Measurements from ENCODE around the gene SPTBN5. TPM values are rescaled to one million over a fixed set of nuclear protein-coding genes. Genes with fewer than 3 reads are reported as not detected.

Gene SPTBN5
- total RNA-seq, 2 experiments from 2014 or later: 0.03 to 0.17 TPM

DNA sequence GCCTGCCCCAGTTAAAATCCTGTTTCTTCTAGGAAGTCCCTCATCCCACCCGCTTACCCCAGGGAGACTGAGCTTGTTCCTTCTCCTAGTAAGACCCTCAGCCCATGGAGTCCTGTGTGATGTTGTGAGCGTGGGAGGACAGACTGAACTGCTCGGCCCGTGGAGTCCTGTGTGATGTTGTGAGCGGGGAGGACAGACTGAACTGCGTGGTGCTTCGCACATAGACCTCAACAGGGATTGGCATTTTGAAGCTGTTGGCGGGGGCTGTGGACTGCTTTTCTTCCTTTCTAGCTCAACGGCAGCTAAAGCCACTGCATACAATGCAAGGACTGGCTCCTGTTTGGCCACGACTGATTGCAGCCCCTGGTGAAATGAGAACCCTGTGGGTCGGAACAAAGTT, 1.6 kb upstream of the SPTBN5 start:
- Histone ChIP-seq H2AFZ (ENCODE audit: low read length) (no peak overlapping the region), H3K4me3 (ENCODE audit: low read depth, low read length, poor library complexity, severe bottlenecking) (no peak overlapping the region)
- POLR2A ChIA-PET: no interaction called here

DNA sequence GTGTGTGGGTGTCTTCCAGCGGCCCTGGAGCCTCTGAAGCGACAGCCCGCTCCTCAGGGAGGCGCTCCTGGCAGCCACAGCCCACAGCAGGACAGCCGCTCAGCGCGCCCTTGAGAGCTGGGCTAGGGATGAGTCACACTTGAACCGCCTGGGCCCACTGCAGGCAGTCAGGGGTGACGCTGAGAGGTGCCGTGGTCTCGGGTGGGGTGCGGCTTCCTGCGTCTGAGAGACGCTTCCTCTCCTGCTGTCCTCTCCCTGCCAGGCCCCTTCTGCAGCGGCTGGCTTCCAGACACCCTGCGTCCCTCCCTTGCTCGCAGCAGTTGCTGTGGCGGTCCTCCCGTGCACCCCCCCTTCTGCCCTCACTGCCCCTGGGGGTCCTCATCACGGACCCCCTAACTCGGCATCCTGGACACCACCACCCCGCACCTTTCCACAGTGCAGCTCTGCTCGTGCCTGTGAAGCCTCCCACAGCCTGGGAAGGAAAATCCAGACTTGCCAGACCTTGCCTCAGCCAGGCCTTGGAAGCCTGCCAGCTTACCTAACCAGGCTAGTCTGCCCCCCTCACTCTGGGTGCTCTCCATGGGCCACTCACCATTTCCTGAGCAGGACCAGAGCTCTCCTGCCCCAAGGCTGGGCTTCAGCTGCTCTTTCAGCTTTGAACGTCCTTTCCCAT, 1.1 kb upstream of the SPTBN5 start:
- H3K4me3 ChIP-seq (ENCODE audit: low read depth, low read length, poor library complexity, severe bottlenecking): no peak overlapping the region

More for the DNA sequence above, 1.6 kb upstream of the SPTBN5 start:
- Histone ChIP-seq H4K20me1 (ENCODE audit: insufficient read depth, low read length) (no peaks in the 10 kb centered on the region), H3K4me1 (ENCODE audit: insufficient read depth, low read length, poor library complexity, severe bottlenecking) (no peaks in the 10 kb centered on the region), H3K9me2 (ENCODE audit: insufficient read depth, low read length) (no peaks in the 10 kb centered on the region), H3K79me2 (ENCODE audit: insufficient read depth, low read depth, low read length) (no peaks in the 10 kb centered on the region), H3K9me3 (ENCODE audit: low read length) (no peaks in the 10 kb centered on the region), H3K36me3 (ENCODE audit: insufficient read depth, low read length) (peaks cover 10% of the 10 kb centered on the region; the same call in 1 of the 2 replicates), H3K4me2 (ENCODE audit: low read length) (no peak overlapping the region), H3K27ac (ENCODE audit: low read depth, low read length, poor library complexity, severe bottlenecking) (no peak overlapping the region)
- no peak for DNase-seq (ENCODE audit: low spot score)
- no TSS peak for BruUV-seq (replicated peaks)
- CTCF ChIA-PET (ENCODE audit: unreplicated experiment): no interaction called here
- intact Hi-C loops (cut with micrococcal nuclease; ENCODE audit: unreplicated experiment): no loop called here
- TF ChIP-seq CTCF (conservative IDR thresholded peaks at IDR 0.05; ENCODE audit: low read length) (no peak), EZH2phosphoT487 (IDR thresholded peaks at IDR 0.05; ENCODE audit: borderline replicate concordance, low read depth, low read length) (no peak)

More for the DNA sequence above, 1.1 kb upstream of the SPTBN5 start:
- BruUV-seq (replicated peaks): no TSS peak
- CTCF ChIA-PET (ENCODE audit: unreplicated experiment): no interaction called here
- H4K20me1 ChIP-seq (ENCODE audit: insufficient read depth, low read length): no peaks in the 10 kb centered on the region
- POLR2A ChIA-PET: no interaction called here
- intact Hi-C loops (cut with micrococcal nuclease; ENCODE audit: unreplicated experiment): no loop called here
- no peaks in the 10 kb centered on the region for H3K9me3 ChIP-seq (ENCODE audit: low read length)
- TF ChIP-seq CTCF (conservative IDR thresholded peaks at IDR 0.05; ENCODE audit: low read length) (no peak), EZH2phosphoT487 (IDR thresholded peaks at IDR 0.05; ENCODE audit: borderline replicate concordance, low read depth, low read length) (no peak)
- H3K4me2 ChIP-seq (ENCODE audit: low read length): no peak overlapping the region
- no peak overlapping the region for H2AFZ ChIP-seq (ENCODE audit: low read length)
- no peak overlapping the region for H3K27ac ChIP-seq (ENCODE audit: low read depth, low read length, poor library complexity, severe bottlenecking)
- H3K4me1 ChIP-seq (ENCODE audit: insufficient read depth, low read length, poor library complexity, severe bottlenecking): no peaks in the 10 kb centered on the region
- no peaks in the 10 kb centered on the region for H3K9me2 ChIP-seq (ENCODE audit: insufficient read depth, low read length)
- peaks cover 6% of the 10 kb centered on the region; the same call in 1 of the 2 replicates for H3K36me3 ChIP-seq (ENCODE audit: insufficient read depth, low read length)
- no peak for DNase-seq (ENCODE audit: low spot score)
- no peaks in the 10 kb centered on the region for H3K79me2 ChIP-seq (ENCODE audit: insufficient read depth, low read depth, low read length)
